GM21390 (cell line): Measurements from ENCODE around the gene FCRLB.
"Not testable (repeated sequence)": the region's sequence is repeated elsewhere in the genome, so short reads cannot be mapped to it uniquely, and the experiment has no call there.

Experiments
- ATAC-seq: cut with Tn5 transposase; IDR thresholded peaks from one replicate; pipeline ENCODE4 v1.9.1; 2021; ENCODE audit not compliant: unreplicated experiment

FCRLB gene

DNA sequence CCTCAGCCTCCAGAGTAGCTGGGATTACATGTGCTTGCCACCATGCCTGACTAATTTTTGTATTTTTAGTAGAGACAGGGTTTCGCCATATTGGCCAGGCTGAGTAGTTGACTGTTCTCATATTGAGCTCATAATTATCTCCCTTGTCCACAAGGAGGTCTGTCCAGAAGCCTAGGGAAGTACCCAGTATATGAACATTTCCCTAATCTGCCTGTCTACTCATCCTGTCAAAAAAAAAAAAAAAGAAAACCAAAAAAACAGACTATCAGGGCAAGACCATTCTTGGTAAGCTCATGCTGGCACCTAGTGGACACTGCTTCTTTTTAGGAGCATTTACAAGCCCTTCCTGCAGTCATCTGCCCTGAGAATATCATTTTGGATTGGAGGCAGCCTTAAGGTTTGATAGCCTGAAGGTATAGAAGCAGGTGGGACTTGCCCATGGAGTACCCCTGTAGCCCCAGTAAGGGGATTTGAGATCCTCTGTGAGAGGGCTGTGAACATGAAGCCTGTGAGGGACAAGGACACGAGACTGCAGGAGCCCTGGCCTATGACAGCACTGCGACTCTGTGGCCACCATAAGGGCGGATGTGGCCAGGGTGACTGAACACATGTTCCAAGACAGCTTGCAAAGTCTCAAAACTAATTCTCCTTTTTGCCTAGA lies 17.4 kb downstream of the FCRLB start:
- peak; percentile 69 for ATAC-seq

DNA sequence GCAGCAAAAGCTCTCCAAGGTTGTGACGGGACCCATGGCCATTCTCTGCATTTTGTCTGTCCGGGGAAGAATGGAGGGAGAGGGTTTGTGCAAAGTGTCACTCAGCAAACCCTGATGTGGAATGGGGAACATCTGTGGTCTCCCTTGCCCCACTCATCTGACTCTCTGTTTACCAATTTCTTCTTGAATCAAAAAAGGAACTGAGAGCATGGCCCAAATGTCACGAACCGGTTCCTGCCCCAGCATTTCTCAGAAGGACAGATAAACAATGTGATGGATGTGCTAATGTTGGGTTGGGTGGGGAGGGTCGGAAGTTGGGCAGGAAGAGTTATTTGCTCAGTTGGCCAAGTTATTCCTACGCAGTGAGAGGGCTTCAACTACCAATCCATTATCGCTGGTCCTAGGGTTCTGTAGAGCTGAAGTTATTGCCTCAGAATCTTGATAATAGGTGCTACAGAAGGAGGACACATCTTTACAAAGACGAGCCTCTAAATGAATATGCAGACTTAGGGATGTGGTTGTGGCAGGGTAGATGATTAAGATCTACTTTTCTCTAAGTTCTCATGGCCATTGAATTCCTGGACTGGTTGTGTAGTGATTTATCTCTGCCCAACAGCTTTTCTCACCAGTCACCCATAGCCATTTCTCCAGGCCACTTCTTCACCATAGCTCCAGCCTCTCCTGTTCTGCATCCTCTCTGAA lies 18.7 kb downstream of the FCRLB start:
- no peak for ATAC-seq

- no peak for ATAC-seq
Measured at GRCh38 chr1:161740921-161741320, 19.6 kb downstream of the FCRLB start.

GRCh38 chr1:161743231-161743630 lies 21.9 kb downstream of the FCRLB start:
- ATAC-seq = no peak

DNA sequence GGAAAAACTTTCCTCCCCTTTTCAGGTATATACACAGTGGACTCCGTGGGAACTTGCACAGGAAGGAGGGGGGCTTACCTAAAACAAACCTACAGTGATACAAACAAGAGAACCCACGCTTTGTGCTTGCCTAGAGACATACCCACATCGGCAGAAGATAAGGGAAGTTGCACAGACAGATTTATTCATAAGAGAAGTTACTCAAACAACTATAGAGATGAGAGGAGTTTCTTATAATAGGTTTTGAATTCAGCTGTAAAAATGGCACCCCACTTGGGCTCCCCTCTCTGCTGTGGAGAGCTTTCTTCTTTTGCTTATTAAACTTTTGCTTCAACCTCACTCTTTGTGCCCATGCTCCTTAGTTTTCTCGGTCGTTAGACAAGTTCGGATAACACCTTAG lies 26.5 kb downstream of the FCRLB start:
- ATAC-seq = no peak

- ATAC-seq = peak; percentile 93
Measured at GRCh38 chr1:161749509-161750407, 28.4 kb downstream of the FCRLB start, which contains the start of gene DUSP12. TSS of gene DUSP12 (plus strand) at chr1:161749786. CDS start at chr1:161749802, 16 bp downstream.

DNA sequence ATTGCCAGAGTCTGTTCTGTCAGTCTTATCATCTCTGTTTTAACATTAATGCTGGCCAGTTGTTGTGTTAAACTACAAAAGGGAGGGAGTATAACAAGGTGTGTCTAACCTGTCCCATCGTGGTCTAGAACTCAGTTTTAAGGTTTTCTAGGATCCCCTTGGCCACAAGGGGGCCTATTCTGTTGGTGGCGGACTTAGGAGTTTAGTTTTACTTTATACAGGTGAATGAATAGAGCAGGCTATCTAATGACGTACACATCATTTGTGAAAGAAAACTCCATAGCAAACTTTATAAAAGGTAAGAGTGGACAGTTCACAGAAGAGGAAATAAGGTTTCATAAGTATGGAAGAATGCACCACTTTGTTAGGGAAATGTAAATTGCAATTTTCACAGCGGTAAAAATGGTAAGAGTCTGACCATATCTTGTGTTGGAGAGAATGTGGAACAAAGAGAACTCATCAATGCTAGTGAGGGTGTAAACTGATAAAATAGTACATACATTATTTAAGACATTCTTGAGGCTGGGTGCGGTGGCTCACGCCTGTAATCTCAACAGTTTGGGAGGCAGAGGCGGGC lies 42.3 kb downstream of the FCRLB start:
- no peak for ATAC-seq

- peak; percentile 51 for ATAC-seq
Measured at GRCh38 chr1:161766102-161766981, 45.0 kb downstream of the FCRLB start, which contains the start of gene ATF6. TSS of gene ATF6 (plus strand) at chr1:161766320. CDS start at chr1:161766361, 41 bp downstream.

DNA sequence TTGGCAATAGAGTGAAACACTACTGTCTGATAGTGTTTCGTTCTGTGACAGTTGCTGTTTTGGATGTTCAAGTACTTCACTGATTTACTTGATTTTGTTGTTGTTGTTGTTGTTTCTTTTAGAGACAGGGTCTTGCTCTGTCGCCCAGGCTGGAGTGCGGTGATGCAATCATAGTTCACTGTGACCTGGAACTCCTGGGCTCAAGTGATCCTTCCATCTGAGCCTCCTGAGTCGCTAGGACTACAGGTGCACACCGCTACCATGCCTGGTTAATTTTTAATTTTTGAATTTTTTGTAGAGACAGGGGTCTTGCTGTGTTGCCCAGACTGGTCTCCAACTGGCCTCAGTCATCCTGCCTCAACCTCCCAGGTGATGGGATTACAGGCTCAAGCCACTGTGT lies 47.1 kb downstream of the FCRLB start:
- no peak for ATAC-seq

DNA sequence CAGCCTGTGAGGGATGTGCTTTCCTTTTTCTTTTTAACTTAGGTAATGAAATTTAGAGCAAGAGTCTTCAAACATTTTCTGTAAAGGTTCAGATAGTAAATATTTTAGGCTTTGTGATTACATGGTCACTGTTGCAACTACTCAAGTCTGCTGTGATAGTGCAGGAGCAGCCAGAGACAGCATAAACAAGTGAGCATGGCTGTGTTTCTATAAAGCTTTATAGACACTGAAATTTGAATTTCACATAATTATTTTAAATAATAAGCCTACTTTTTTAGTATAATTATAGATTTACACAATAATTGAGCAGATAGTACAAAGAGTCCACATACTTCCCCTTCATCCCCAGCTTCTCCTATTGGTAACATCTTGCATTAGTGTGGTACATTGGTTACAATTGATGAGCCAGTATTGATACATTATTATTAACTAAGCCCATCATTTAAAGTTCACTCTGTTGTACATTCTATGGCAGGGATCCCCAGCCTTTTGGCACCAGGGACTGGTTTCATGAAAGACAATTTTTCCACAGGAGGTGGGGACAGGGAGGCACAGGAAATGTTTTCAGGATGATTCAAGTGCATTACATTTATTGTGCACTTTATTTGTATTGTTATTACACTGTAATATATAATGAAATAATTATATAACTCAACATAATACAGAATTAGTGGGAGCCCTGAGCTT lies 47.8 kb downstream of the FCRLB start:
- ATAC-seq = no peak

- ATAC-seq = not testable (repeated sequence)
Measured at GRCh38 chr1:161769673-161770045, 48.3 kb downstream of the FCRLB start.

DNA sequence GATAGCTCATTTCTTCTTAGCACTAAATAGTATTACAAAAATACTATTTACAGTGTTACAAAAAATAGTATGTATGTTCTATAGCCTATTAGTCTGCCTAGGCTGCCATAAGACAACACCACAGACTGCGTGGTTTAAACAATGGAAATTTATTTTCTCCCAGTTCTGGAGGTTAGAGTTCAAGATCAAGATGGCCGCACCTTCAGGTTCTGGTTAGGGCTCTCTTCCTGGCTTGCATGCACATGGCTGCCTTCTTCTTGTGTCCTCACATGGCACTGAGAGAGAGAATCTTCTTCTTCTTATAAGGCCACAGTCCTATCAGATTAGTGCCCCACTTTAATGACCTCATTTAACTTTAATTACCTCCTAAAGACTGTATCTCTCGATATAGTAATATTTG lies 48.9 kb downstream of the FCRLB start:
- ATAC-seq = no peak

GRCh38 chr1:161771161-161771560 lies 49.8 kb downstream of the FCRLB start:
- no peak for ATAC-seq

DNA sequence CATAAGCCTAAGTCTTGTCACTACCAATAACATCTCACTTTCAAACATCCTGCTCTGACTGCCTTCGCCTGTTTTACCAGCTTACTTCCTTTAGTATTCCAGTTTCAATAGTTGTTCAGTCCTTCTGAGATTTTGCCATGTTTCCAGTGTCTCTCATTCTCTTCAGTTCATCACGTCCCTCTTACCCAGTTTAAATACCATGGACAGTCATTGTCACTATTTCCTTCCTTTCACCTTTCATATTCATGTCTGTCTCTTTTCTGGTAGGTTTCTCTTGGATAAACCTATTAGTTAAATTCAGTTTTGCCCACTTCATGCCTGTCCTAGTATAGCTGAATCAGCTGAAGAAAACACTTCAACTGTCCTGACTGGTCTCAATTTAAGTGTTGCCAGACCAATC lies 50.6 kb downstream of the FCRLB start:
- ATAC-seq = no peak

DNA sequence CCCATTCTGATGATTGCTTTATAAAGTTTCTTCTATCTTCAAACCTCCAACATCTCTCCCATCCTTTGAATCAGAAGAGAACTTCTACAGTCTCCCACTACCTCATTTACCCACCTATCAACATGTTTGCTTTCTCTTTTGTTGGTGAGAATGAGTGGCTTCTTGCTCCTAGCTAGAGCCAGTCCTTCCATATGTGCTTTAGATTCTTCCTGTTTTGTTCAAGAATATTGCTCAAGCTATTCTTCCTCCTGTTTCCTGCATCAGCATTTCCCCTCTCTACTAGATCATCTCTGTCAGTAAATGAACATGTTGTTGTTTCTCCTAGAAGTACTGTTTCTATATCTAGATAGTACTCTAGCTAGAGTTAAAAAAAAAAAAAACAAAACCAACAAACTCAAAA lies 51.1 kb downstream of the FCRLB start:
- no peak for ATAC-seq

- ATAC-seq = no peak
Measured at GRCh38 chr1:161773791-161774190, 52.4 kb downstream of the FCRLB start.

DNA sequence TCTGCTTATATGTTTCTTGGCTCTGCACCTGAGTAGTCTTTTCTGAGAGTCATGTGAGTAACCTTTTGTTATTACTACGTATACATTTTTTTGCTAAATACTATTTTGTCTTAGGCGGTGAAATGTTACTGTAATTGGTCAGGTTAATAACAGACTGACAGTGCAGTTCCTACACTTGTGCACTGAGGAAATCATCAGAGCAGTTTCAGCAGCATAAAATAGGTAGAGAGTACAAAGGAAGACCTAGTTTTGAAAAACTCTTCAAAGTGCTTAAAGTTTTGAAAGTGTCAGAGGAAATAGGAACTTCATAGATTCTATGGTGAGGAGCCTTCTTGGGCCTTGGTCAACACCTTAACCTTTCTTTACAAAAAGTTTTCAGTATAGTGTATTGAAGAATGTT lies 55.9 kb downstream of the FCRLB start:
- ATAC-seq = no peak
